Stimulated activated CD8-positive, alpha-beta memory T cell treated with anti-CD3 and anti-CD28 coated beads, Interleukin-15, amount 100 ng/mL, for 48 hours (primary cell): ENCODE results near the gene PHACTR1.
"Not testable (repeated sequence)": the region's sequence is repeated elsewhere in the genome, so short reads cannot be mapped to it uniquely, and the experiment has no call there.

Source experiments
- DNase-seq, 2 donors: peaks; one replicate each; pipeline ENCODE4 v3.0.0-alpha.2; 2020; ENCODE audit warnings: low read depth in 2 of 2

PHACTR1 gene

GRCh38 chr6:12898603-12899002 is 182.0 kb downstream of the PHACTR1 start:
- no peak for DNase-seq

- DNase-seq: no peak
Measured at GRCh38 chr6:12899046-12899833, 182.7 kb downstream of the PHACTR1 start.

GRCh38 chr6:12903246-12903645 is 186.7 kb downstream of the PHACTR1 start:
- DNase-seq: no peak

- DNase-seq: no peak
Measured at GRCh38 chr6:12909833-12910232, 193.3 kb downstream of the PHACTR1 start.

- DNase-seq: no peak
Measured at GRCh38 chr6:12911427-12911826, 194.9 kb downstream of the PHACTR1 start.

GRCh38 chr6:12913201-12913600 is 196.6 kb downstream of the PHACTR1 start:
- no peak for DNase-seq

- DNase-seq: no peak
Measured at GRCh38 chr6:12916006-12916405, 199.4 kb downstream of the PHACTR1 start.

- DNase-seq: no peak
Measured at GRCh38 chr6:12916420-12917136, 200.0 kb downstream of the PHACTR1 start.

- DNase-seq: no peak
Measured at GRCh38 chr6:12921467-12921866, 204.9 kb downstream of the PHACTR1 start.

GRCh38 chr6:12923644-12924235 is 207.2 kb downstream of the PHACTR1 start:
- DNase-seq: no peak

GRCh38 chr6:12924911-12925310 is 208.3 kb downstream of the PHACTR1 start:
- DNase-seq: no peak

- no peak for DNase-seq
Measured at GRCh38 chr6:12927746-12928145, 211.2 kb downstream of the PHACTR1 start.

- no peak for DNase-seq
Measured at GRCh38 chr6:12929678-12930077, 213.1 kb downstream of the PHACTR1 start.

- no peak for DNase-seq
Measured at GRCh38 chr6:12931639-12932038, 215.1 kb downstream of the PHACTR1 start.

- no peak for DNase-seq
Measured at GRCh38 chr6:12935637-12936036, 219.1 kb downstream of the PHACTR1 start.

- no peak for DNase-seq
Measured at GRCh38 chr6:12937971-12938370, 221.4 kb downstream of the PHACTR1 start.

GRCh38 chr6:12939314-12939713 is 222.7 kb downstream of the PHACTR1 start:
- DNase-seq: no peak

- DNase-seq: no peak
Measured at GRCh38 chr6:12941422-12941821, 224.9 kb downstream of the PHACTR1 start.

GRCh38 chr6:12943549-12943948 is 227.0 kb downstream of the PHACTR1 start:
- no peak for DNase-seq

GRCh38 chr6:12944001-12944400 is 227.4 kb downstream of the PHACTR1 start:
- no peak for DNase-seq

GRCh38 chr6:12944528-12944927 is 228.0 kb downstream of the PHACTR1 start:
- DNase-seq: not testable (repeated sequence)

GRCh38 chr6:12947151-12947871 is 230.7 kb downstream of the PHACTR1 start:
- DNase-seq: no peak
